Thyroid gland (tissue), 4 donors: Measurements from ENCODE around the gene ANO6. TPM values are rescaled to one million over a fixed set of nuclear protein-coding genes. Genes with fewer than 3 reads are reported as not detected.

Experiments
- DNase-seq, 2 donors: peaks; one replicate each; pipeline ENCODE4 v3.0.0-alpha.2; 2019
- H3K27ac ChIP-seq, 3 donors: fragments of 200-600 bp; sonication (generic); 1 replicate in 2 of 3; 2 replicates in 1 of 3; pipeline ENCODE4 v1.5.1; 2016 to 2019; ENCODE audit warnings: mild to moderate bottlenecking in 1 of 3, moderate library complexity in 1 of 3
- H3K27me3 ChIP-seq: fragments of 200-600 bp; sonication (generic); one replicate; pipeline ENCODE4 v1.5.1; 2019
- H3K36me3 ChIP-seq, 2 donors: fragments of 200-600 bp; sonication (generic); one replicate each; pipeline ENCODE4 v1.5.1; 2016 to 2019
- H3K4me1 ChIP-seq, 2 donors: fragments of 200-600 bp; sonication (generic); one replicate each; pipeline ENCODE4 v1.5.1; 2017 to 2019
- H3K4me3 ChIP-seq, 3 donors: fragments of 200-600 bp; sonication (generic); replicated peaks in 1 of 3; 1 replicate in 2 of 3; 2 replicates in 1 of 3; pipeline ENCODE4 v1.5.1; 2016; ENCODE audit warnings: mild to moderate bottlenecking in 1 of 3
- H3K9me3 ChIP-seq: fragments of 200-600 bp; sonication (generic); one replicate; pipeline ENCODE4 v1.5.1; 2017
- POLR2A ChIP-seq, 2 donors: fragments of 450-650 bp; IDR thresholded peaks; one replicate each; pipeline ENCODE4 v1.6.1; 2017; ENCODE audit warnings: antibody characterized with exemption in 2 of 2, mild to moderate bottlenecking in 2 of 2, moderate library complexity in 1 of 2
- WGBS, 2 donors: methylation state at CpG; one replicate each; pipeline ENCODE4 v1.1.5; 2017; 5-methylcytosine and 5-hydroxymethylcytosine counted together
- intact Hi-C: fragments of 100-400 bp; cut with DNase I; formaldehyde crosslinking; loops from one replicate; pipeline ENCODE4 v1.15.1; 2023
- total RNA-seq, 4 donors: library from RNA; depleted of rRNA; stranded (reverse); fragments of >200 nt; gene quantifications; one replicate each; pipeline ENCODE4 v1.2.3, GENCODE V29; 2016
- TF ChIP-seq, protein P1 (sequence below), 6 experiments: fragments of 200-600 bp in 3 of 6; fragments of 450-650 bp in 3 of 6; sonication (generic) in 3 of 6; IDR thresholded peaks; one replicate each; pipeline ENCODE4 v1.5.1; 2016 to 2019; ENCODE audit warnings: antibody characterized with exemption in 6 of 6, mild to moderate bottlenecking in 2 of 6, inconsistent platforms in 1 of 6, moderate library complexity in 1 of 6

Gene ANO6
- total RNA-seq, 4 donors from 2014 or later, result 37.3 to 61.1 (median 48.1) TPM

DNA sequence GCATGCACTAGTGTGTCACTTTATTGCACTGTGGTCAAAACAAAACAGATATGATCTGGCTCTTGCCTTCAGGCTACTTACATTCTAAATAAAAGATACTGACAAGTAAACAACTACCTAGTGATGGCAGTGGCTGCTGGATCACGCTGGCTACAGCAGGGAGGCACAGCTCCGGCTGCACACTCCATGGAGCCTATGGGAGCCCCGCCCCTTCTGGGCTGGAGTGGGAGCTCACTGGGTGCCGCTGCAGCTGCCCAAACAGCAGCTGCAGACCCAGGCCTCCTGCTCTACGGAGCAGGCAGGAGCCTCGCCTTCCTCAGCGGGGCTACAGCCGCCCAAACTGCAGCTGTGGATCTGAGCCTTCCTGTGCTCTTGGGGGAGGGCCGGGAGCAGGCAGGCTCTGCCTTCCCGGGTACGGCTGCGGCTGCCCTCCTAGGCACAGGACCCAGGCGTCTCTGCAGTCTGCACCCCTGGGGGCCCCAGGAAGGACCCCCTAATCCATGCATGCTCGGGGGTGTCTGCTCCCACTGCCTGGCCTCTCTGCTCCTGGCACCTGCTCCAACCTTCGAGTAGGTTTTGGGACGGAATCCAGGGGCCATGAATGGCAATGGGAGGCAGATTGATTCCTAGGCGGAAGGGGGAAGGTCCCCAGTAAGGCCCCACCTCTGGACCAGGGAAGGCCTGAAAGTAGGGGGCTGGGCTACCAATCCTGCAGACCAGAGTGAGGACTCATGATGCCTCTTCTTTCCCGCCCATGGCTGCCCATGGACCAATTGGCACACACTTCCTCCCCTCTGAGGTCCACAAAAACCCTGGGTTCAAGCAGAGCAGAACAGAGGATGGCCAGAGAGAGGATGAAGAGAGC, 253.1 kb downstream of the ANO6 start:
- WGBS, 2 donors, result 93 to 96% methylated on average over 9 to 12 of the region's 18 CpGs
- no peak for TF ChIP-seq POLR2A (IDR thresholded peaks at IDR 0.05)
- TF ChIP-seq, protein P1, sequence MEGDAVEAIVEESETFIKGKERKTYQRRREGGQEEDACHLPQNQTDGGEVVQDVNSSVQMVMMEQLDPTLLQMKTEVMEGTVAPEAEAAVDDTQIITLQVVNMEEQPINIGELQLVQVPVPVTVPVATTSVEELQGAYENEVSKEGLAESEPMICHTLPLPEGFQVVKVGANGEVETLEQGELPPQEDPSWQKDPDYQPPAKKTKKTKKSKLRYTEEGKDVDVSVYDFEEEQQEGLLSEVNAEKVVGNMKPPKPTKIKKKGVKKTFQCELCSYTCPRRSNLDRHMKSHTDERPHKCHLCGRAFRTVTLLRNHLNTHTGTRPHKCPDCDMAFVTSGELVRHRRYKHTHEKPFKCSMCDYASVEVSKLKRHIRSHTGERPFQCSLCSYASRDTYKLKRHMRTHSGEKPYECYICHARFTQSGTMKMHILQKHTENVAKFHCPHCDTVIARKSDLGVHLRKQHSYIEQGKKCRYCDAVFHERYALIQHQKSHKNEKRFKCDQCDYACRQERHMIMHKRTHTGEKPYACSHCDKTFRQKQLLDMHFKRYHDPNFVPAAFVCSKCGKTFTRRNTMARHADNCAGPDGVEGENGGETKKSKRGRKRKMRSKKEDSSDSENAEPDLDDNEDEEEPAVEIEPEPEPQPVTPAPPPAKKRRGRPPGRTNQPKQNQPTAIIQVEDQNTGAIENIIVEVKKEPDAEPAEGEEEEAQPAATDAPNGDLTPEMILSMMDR (IDR thresholded peaks at IDR 0.05), result no peak
- Histone ChIP-seq H3K9me3 (no peaks in the 10 kb centered on the region), H3K27ac (no peak overlapping the region), H3K4me3 (no peak overlapping the region), H3K4me1 (peaks cover 0 to 8% of the 10 kb centered on the region in 2 donors), H3K27me3 (no peaks in the 10 kb centered on the region), H3K36me3 (no peaks in the 10 kb centered on the region)
- no peak for DNase-seq
- intact Hi-C loops, result no loop called here

DNA sequence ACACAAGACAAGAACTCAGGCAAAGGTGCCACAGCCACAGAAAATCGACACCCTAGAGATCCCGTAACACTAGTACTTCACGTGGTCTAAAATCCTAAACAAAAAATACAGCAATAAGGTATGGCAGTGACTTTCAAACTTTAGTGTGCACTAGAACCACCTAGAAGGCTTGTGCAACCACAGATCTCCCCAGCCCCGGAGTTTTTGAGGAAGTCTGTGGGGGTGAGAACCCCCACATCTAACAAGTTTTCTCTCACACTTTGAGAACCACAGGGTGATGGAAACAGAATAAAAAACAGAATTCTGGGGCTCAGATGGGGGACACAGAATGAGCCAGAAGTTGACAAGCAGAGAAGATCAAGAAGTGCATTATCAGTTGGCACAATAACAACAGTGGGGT, 254.0 kb downstream of the ANO6 start:
- H3K9me3 ChIP-seq, result no peaks in the 10 kb centered on the region
- no peaks in the 10 kb centered on the region for H3K36me3 ChIP-seq
- no peak for DNase-seq
- no peaks in the 10 kb centered on the region for H3K4me1 ChIP-seq
- H3K27me3 ChIP-seq, result no peaks in the 10 kb centered on the region
- intact Hi-C loops, result no loop called here
- no peak for TF ChIP-seq POLR2A (IDR thresholded peaks at IDR 0.05)
- TF ChIP-seq, protein P1 (IDR thresholded peaks at IDR 0.05), result no peak
- H3K27ac ChIP-seq, result no peak overlapping the region
- 85% methylated on average over 4 of the region's 4 CpGs for WGBS, 2 donors
- H3K4me3 ChIP-seq, result no peak overlapping the region

DNA sequence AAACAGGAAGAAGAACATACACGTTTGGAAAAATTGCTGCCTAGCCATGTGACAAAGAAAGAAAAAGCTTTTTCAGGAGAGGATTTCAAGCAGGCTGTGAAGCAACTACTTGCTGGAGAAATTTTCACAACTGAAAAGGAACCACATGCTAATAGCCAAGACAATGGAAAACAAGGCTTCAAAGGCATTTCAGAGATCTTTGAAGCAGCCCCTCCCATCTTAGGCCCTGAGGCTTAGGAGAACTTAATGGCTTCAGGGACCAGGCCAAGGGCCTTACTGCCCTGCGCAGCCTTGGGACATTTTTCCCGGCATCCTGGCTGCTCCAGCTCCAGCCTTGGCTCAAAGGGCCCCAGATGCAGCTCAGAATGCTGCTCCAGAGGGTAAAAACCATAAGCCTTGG, 257.7 kb downstream of the ANO6 start:
- 82 to 86% methylated on average over 3 of the region's 3 CpGs for WGBS, 2 donors
- no peak for TF ChIP-seq POLR2A (IDR thresholded peaks at IDR 0.05)
- TF ChIP-seq, protein P1 (IDR thresholded peaks at IDR 0.05), result no peak
- no peak for DNase-seq
- no peak overlapping the region for H3K27ac ChIP-seq
- intact Hi-C loops, result no loop called here
- H3K9me3 ChIP-seq, result no peaks in the 10 kb centered on the region
- H3K4me3 ChIP-seq, result no peak overlapping the region
- no peaks in the 10 kb centered on the region for H3K4me1 ChIP-seq
- no peaks in the 10 kb centered on the region for H3K27me3 ChIP-seq
- H3K36me3 ChIP-seq, result no peaks in the 10 kb centered on the region

DNA sequence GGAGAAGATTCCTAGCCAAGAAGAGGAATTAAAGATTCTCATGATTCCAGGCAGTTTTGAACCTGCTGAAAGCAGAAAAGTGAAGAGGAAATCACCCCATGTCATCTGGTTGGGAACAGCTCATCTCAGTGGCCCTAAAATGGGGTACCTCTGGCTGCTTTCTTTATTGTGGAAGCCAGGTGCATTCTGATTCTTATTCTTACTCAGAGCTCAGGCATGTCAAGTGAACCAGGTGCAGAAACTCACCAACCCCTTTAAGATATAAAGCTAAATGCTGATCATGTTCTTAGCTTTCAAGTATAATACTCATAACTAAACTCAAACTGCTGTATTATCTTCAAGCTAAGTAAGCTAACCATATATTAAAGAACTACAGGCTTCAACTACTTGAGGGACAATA, 259.7 kb downstream of the ANO6 start:
- no peaks in the 10 kb centered on the region for H3K27me3 ChIP-seq
- no peaks in the 10 kb centered on the region for H3K4me1 ChIP-seq
- DNase-seq, result no peak
- no peak overlapping the region for H3K27ac ChIP-seq
- TF ChIP-seq POLR2A (IDR thresholded peaks at IDR 0.05), result no peak
- TF ChIP-seq, protein P1 (IDR thresholded peaks at IDR 0.05), result no peak
- H3K36me3 ChIP-seq, result no peaks in the 10 kb centered on the region
- no peak overlapping the region for H3K4me3 ChIP-seq
- H3K9me3 ChIP-seq, result no peaks in the 10 kb centered on the region
- intact Hi-C loops, result no loop called here

DNA sequence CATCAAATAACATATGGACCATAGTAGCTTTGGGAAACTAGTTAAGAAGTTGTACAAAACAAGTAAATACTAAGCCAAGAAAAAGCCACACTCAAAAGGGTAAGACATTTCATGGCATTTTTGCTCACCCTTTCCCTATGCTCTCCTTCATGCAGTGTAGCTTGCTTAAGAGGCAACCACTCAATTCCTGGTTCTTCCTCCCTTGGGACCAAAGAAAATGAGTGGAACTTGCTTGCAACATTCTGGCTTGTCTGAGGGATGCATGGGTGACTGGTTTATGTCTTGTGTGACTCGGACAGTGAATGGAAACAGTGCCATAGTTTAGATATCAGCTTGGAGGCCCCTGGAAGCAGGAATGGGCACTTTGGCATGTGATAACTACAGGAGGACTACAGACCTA, 261.6 kb downstream of the ANO6 start:
- H3K27ac ChIP-seq, result no peak overlapping the region
- intact Hi-C loops, result no loop called here
- H3K4me1 ChIP-seq, result no peaks in the 10 kb centered on the region
- TF ChIP-seq, protein P1 (IDR thresholded peaks at IDR 0.05), result no peak
- TF ChIP-seq POLR2A (IDR thresholded peaks at IDR 0.05), result no peak
- no peaks in the 10 kb centered on the region for H3K27me3 ChIP-seq
- no peaks in the 10 kb centered on the region for H3K9me3 ChIP-seq
- H3K36me3 ChIP-seq, result no peaks in the 10 kb centered on the region
- WGBS, 2 donors, result 57 to 82% methylated on average over 1 of the region's 1 CpG
- DNase-seq, result no peak
- H3K4me3 ChIP-seq, result no peak overlapping the region
